HG02610 (cell line): Measurements from ENCODE around the gene TMEM179.
"Not testable (repeated sequence)": the region's sequence is repeated elsewhere in the genome, so short reads cannot be mapped to it uniquely, and the experiment has no call there.

Source experiments
- ATAC-seq: cut with Tn5 transposase; IDR thresholded peaks from one replicate; pipeline ENCODE4 v1.9.1; 2021; ENCODE audit warnings: mild to moderate bottlenecking, moderate library complexity; ENCODE audit not compliant: unreplicated experiment

The TMEM179 gene

GRCh38 chr14:104604458-104605449 lies at the start of gene TMEM179:
Gene TMEM179 (minus strand): TSS chr14:104604772. CDS start chr14:104604741, 31 bp downstream.
- no peak for ATAC-seq

DNA sequence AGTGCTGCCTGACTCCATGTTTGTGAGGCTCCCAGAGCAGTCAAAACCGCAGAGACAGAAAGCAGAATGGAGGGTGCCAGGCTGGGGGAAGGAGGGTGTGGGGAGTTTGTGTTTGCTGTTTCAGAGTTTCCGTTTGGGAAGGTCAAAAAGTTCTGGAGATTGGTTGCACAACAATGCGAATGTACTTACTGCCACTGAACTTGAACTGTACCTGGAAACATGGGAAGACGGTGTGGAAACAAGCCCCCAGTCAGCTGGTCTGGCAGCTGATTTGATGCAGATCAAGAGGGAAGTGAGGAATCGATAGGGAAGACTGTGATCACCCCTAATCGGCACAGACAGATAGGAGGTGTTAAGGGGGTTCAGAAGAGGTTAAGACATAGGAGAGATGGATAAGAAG lies 49.5 kb upstream of the TMEM179 start:
- ATAC-seq = no peak

GRCh38 chr14:104653130-104653920 lies 48.8 kb upstream of the TMEM179 start:
- not testable (repeated sequence) for ATAC-seq

- ATAC-seq = no peak
Observed at GRCh38 chr14:104652386-104652785, 47.8 kb upstream of the TMEM179 start.

GRCh38 chr14:104651876-104652260 lies 47.3 kb upstream of the TMEM179 start:
- no peak for ATAC-seq

DNA sequence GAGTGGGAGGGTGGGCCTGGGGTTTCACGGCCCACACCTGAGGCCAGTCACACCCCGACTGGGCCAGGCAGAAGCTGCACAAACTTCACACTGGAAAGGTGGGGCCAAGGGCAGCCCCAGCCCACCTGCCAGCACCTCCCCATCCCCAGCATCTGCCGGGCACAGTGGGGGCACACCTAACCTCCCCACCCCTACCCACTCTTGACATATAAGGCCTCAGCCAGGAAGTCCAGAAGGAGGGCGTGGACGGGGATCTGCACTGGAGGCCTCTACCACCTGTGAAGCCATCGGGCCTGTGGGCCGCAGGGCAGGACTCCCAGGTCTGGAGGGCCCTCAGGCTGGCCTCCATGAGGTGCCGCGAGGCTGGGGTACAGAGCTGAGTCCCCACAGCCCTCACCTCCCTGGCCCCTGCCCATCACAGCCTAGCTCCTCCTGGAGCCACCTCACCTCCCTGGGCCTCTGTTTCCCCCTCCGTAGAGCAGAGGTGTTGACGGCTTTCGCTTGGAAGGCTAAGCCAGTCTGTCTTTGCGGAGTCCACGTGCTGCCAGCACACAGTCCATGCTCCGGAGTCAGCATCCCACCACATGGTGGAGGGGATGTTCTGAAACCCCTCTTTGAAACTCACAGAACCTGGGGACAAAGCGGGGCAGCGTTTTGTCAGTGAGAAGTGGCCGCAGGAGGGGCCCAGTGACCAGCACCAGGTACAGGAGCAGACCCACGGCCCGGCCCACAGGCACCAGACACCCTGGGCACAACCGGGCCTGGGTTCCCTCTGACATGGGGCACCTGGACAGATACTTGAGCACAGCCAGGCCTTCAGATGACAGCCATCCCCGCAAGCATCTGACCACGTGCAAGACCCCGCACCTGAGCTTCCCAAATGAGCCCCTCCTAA lies 46.7 kb upstream of the TMEM179 start:
- ATAC-seq = no peak

- no peak for ATAC-seq
Observed at GRCh38 chr14:104650057-104650980, 45.7 kb upstream of the TMEM179 start.

- no peak for ATAC-seq
Observed at GRCh38 chr14:104647467-104648043, 43.0 kb upstream of the TMEM179 start.

GRCh38 chr14:104644656-104645378 lies 40.2 kb upstream of the TMEM179 start:
- no peak for ATAC-seq

- no peak for ATAC-seq
Observed at GRCh38 chr14:104644091-104644635, 39.6 kb upstream of the TMEM179 start.

DNA sequence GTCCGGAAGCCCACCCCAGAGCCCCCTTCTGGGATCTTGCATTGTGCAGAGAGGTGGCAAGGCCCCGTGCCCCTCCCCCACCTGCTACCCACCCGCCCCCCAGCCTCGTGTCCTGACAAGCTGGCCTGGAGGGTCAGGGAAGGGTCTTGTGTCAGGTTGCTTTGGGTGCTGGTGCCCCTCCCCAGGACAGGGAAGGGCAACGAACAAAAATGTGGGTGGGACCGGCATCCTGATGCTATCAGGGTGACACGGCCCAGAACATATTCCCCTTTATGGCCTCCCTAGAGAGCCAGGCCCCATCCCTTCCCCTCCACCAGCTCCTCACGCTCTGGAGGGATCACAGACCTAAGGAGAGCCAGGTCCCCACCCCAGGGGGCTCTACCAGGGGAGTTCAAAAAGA lies 38.7 kb upstream of the TMEM179 start:
- ATAC-seq = no peak

DNA sequence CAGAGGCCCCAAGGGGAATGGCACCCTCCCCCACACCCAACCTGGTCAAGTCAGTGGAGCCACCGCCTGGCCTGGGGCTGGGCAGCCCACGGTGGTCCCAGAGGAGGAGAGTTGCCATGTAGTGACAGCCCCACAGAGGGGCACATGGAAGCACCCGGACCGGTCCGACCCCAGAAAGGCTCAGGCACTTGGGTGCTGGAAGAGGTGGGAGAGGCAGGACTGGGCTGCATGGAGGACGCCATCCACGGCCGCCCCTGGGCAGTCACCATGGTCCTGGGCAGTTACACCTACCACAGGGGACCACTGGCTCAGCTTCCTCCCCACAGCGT lies 37.9 kb upstream of the TMEM179 start:
- no peak for ATAC-seq

DNA sequence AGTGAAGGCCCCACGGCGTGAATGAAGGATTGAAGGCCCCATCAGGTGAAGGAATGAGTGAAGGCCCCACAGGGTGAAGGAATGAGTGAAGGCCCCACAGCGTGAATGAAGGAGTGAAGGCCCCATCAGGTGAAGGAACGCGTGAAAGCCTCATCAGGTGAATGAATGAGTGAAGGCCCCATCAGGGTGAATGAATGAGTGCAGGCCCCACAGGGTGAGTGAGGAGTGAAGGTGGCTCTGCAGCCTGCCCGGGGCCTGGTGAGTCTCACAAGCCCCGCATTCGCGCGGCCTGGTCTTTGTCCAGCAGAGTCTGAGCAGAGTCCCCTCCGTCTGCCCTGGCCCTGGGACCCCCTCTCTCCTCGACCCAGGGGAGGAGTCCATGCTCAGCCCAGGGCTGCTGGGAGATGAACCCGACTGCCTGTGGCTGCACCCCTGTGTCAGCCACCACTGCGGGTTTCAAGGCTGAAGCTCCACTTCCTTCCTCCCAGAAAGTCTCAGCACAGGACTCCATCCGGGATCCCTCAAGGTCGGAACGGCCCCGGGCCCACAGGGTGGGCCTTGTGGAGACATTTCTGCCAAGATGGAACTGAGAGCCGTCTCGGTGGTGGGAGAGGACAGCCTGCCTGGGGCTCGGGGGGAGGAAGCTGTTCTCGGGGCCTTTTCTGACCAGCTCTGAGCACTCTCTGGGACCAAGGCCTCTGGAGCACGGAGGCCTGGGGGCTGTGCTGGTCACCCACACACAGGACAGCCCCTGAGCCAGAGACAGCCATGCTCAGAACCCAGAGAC lies 37.4 kb upstream of the TMEM179 start:
- no peak for ATAC-seq

- ATAC-seq = no peak
Observed at GRCh38 chr14:104640681-104641080, 36.1 kb upstream of the TMEM179 start.

DNA sequence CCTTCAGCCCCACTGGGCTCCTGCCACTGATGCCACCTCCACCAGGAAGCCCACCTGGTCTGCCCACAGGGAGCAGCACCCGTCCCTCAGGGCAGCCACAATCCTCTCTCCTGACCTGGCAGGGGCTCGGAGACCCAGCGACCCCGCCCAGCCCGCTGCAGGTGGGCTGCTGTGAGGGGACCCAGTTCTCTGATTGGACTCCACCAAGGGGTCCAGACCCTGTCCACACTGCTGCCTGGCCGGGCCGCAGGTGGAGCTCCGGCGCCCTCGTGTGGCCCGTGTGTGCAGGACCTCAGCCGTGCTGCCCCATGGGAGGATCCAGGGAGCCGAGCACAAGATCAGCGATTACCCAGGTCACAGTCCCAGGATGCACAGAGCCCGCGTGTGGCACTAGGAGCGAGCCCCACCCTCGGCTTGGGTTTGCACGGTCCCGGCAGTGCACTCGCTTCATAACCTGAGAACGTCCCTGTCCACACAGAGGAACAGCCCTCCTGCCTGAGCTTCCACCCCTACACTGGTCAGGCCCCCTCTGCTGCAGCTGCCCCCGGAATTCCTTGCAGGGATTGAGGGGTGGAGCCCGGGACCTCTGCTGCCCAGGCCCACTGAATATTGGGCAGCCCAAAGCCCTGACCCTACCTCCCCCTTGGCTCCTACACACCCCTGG lies 35.4 kb upstream of the TMEM179 start:
- ATAC-seq = no peak

- ATAC-seq = no peak
Observed at GRCh38 chr14:104639471-104639870, 34.9 kb upstream of the TMEM179 start.

DNA sequence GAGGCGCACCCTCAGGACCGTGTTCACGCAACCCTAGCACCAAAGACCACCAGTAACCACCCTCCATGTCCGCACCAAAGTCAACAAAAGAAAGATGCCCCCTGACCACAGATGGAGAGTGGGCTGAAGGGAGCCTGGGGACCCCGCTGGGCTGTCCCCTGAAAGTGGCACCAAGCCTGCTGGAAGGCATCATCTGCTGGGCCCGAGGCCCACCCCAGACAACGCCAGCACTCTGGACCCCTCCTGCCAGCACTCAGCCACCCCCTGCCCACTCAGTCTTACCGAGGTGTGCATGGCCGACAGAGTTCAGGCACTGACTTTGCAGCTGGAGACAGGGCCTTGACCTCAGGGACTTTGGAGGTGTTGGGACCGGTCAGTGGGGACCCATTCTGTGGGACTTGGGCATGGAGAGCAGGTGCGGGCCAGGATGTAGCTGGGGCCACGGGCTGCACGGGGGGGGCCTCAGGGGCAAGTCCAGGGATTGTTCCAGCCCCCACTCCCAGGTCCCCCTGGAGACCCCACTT lies 34.4 kb upstream of the TMEM179 start:
- no peak for ATAC-seq
